GF-D8 (cell line): ENCODE measurements around the gene VGF.
"Not testable (repeated sequence)": the region's sequence is repeated elsewhere in the genome, so short reads cannot be mapped to it uniquely, and the experiment has no call there.

Source experiments
- DNase-seq: peaks from one replicate; lab custom pipeline; 2025; lab: John Stamatoyannopoulos, UW

Gene VGF

DNA sequence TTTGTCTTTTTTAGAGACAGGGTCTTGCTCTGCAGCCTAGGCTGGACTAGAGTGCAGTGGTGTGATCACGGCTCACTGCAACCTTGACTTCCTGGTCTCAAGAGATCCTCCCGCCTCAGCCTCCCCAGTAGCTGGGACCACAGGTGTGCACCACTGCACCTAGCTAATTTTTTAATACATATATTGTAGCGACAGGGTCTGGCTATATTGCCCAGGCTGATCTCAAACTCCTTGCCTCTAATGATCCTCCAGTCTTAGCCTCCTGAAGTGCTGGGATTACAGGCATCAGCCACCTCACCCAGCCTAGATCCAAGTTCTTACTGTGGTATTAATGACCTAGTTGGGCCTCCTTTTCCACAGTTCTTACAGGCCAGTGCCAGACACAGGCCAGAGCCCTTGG is 50.2 kb downstream of the VGF start:
- DNase-seq = no peak

DNA sequence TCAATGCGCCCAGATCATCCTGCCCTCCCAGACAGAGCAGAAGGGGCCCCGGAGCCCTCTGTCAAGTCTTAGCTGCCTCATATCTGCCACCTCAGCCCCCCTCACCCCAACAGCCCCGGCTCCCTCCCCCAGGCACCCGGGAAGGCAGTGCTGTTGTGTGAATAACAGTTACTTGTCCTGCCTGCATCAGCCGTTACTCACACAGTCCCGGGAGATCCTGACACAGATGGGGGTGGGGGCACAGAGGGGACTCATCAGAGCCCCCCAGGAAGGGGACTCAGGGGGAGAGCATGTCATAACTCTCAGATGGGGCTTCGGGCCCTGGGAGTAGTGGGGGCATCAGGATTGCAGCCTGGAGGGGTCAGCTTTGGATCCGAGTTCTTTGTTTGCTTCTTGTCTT is 50.9 kb downstream of the VGF start:
- no peak for DNase-seq

DNA sequence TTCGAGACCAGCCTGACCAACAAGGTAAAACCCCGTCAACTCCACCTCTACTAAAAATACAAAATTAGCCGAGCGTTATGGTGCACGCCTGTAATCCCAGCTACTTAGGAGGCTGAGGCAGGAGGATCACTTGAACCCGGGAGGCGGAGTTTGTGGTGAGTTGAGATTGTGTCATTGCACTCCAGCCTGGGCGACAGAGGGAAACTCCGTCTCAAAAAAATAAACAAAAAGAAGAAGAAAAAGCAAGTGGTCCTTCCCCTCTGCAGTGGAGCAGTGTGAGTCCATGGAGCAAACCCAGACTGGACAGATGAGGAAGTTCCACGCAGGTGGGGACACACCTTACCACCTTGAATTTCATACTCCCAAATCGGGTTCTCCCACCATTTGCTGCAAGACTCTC is 51.5 kb downstream of the VGF start:
- no peak for DNase-seq

DNA sequence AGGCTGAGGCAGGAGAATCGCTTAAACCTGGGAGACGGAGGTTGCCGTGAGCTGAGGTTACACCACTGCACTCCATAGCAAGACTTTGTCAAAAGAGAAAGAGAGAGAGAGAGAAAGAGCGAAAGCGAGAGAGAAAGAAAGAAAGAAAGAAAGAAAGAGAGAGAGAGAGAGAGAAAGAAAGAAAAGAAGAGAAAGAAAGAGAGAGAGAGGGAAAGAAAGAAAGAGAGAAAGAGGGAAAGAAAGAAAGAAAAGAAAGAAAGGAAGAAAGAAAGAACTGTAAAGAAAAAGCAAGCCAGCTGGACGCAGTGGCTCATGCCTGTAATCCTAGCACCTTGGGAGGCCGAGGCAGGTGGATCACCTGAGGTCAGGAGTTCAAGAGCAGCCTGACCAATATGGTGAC is 52.2 kb downstream of the VGF start:
- not testable (repeated sequence) for DNase-seq
